MM.1S (cell line): ENCODE measurements around the gene OR2Z1.

Experiments
- EZH2phosphoT487 ChIP-seq: fragments of 300-600 bp; sonication (generic); IDR thresholded peaks from 2 replicates; pipeline ENCODE4 v1.6.1; 2018; ENCODE audit warnings: antibody characterized with exemption, low read length
- TF ChIP-seq, protein P1 (sequence below): fragments of 300-600 bp; sonication (generic); IDR thresholded peaks from 2 replicates; pipeline ENCODE4 v1.5.1; 2016; ENCODE audit warnings: antibody characterized with exemption, low read length, mixed read lengths

DNA sequence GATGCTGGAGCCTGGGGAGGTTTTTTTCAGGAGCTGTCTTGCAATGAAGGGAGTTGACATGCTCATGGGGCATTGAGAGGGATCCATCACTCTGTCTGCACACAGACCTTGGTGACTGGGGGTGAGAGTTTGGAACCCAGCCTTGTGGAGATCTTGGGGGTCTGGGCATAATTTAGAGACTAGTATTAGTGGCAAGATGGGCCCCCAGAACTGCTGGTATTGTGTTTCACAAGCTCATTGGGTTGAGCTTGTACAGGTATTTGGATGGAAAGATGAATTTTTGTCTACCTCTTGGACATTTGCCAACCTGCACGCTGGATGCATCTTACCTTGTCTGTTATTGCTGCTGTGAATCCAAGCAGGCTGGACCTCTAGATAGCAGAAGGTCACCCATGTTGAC lies at the start of gene OR2Z1:
- no peak for TF ChIP-seq EZH2phosphoT487
- TF ChIP-seq, protein P1, sequence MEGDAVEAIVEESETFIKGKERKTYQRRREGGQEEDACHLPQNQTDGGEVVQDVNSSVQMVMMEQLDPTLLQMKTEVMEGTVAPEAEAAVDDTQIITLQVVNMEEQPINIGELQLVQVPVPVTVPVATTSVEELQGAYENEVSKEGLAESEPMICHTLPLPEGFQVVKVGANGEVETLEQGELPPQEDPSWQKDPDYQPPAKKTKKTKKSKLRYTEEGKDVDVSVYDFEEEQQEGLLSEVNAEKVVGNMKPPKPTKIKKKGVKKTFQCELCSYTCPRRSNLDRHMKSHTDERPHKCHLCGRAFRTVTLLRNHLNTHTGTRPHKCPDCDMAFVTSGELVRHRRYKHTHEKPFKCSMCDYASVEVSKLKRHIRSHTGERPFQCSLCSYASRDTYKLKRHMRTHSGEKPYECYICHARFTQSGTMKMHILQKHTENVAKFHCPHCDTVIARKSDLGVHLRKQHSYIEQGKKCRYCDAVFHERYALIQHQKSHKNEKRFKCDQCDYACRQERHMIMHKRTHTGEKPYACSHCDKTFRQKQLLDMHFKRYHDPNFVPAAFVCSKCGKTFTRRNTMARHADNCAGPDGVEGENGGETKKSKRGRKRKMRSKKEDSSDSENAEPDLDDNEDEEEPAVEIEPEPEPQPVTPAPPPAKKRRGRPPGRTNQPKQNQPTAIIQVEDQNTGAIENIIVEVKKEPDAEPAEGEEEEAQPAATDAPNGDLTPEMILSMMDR, result no peak
